Endothelial cell of umbilical vein (primary cell): ENCODE data around the gene ELAVL1. TPM values are rescaled to one million over a fixed set of nuclear protein-coding genes. Genes with fewer than 3 reads are reported as not detected.

Experiments used
- BruUV-seq: library from RNA; stranded (reverse); fragments of 400-500 nt; replicated peaks from 2 replicates; lab custom pipeline; 2021; lab: Mats Ljungman, UMichigan
- CTCF ChIA-PET: fragments of 300-600, 350-600 bp; sonication (Branson Sonifier 250); formaldehyde crosslinking; loops from one replicate; lab custom pipeline; 2021; ENCODE audit warnings: antibody characterized with exemption, inconsistent platforms; lab: Charles Lee
- POLR2A ChIA-PET: fragments of 300-600, 350-600 bp; sonication (Branson Sonifier 250); formaldehyde crosslinking; loops from one replicate; lab custom pipeline; 2021; ENCODE audit warnings: antibody characterized with exemption, inconsistent platforms; lab: Charles Lee
- DNase-seq: peaks from one replicate; pipeline ENCODE4 v3.0.0-alpha.2; 2011; ENCODE audit warnings: low read depth, low spot score
- FAIRE-seq: peaks from 2 replicates; lab custom pipeline; 2011; peaks lifted over from hg19 to GRCh38; lab: Jason Lieb, UNC
- H2AFZ ChIP-seq: 2 replicates; pipeline ENCODE4 v1.6.0; 2012; ENCODE audit warnings: low read depth, low read length, control low read depth, inconsistent platforms
- H3K27ac ChIP-seq: 2 replicates; pipeline ENCODE4 v1.5.1; 2011; ENCODE audit warnings: low read depth, mild to moderate bottlenecking, control low read depth, low read length, moderate library complexity; ENCODE audit not compliant: insufficient read depth
- H3K27me3 ChIP-seq, 2 experiments: 2 replicates each; pipeline versions ENCODE4 v1.6.0 to v1.6.1; 2011; ENCODE audit warnings: low read length in 2 of 2, mixed read lengths in 1 of 2; ENCODE audit not compliant: control insufficient read depth in 2 of 2, insufficient read depth in 2 of 2
- H3K36me3 ChIP-seq, 2 experiments: 2 replicates in 1 of 2; 3 replicates in 1 of 2; pipeline ENCODE4 v1.5.1; 2011; ENCODE audit warnings: low read length in 2 of 2, mild to moderate bottlenecking in 1 of 2, moderate library complexity in 1 of 2; ENCODE audit not compliant: control insufficient read depth in 2 of 2, insufficient read depth in 2 of 2; ENCODE audit errors: extremely low read depth in 1 of 2
- H3K4me1 ChIP-seq: 3 replicates; pipeline ENCODE4 v1.5.1; 2011; ENCODE audit warnings: mild to moderate bottlenecking, low read length; ENCODE audit not compliant: control insufficient read depth, insufficient read depth; ENCODE audit errors: extremely low read depth
- H3K4me2 ChIP-seq: 2 replicates; pipeline ENCODE4 v1.6.1; 2011; ENCODE audit warnings: low read length, control low read depth, mixed read lengths; ENCODE audit not compliant: insufficient read depth
- H3K4me3 ChIP-seq, 3 experiments: fragments of 200-600 bp in 1 of 3; sonication (generic), shearing (Covaris generic) in 1 of 3; replicated peaks in 1 of 3; 2 replicates each; pipeline ENCODE4 v1.5.1; 2011 to 2016; ENCODE audit warnings: control low read depth in 3 of 3, low read length in 3 of 3, mild to moderate bottlenecking in 2 of 3, inconsistent platforms in 1 of 3, low read depth in 1 of 3, moderate library complexity in 1 of 3; ENCODE audit not compliant: insufficient read depth in 1 of 3
- H3K79me2 ChIP-seq: 2 replicates; pipeline ENCODE4 v1.6.0; 2012; ENCODE audit warnings: low read length, inconsistent platforms; ENCODE audit not compliant: control insufficient read depth, insufficient read depth
- H3K9ac ChIP-seq: replicated peaks from 2 replicates; pipeline ENCODE3; 2011; ENCODE audit warnings: low read length, control low read depth; ENCODE audit not compliant: insufficient read depth; ENCODE audit errors: extremely low read depth
- H3K9me1 ChIP-seq: replicated peaks from 3 replicates; pipeline ENCODE4 v1.6.0; 2011; ENCODE audit warnings: mild to moderate bottlenecking, low read length; ENCODE audit not compliant: control insufficient read depth, insufficient read depth; ENCODE audit errors: extremely low read depth
- H3K9me3 ChIP-seq: replicated peaks from 2 replicates; pipeline ENCODE4 v1.5.1; 2012; ENCODE audit warnings: low read length, inconsistent platforms; ENCODE audit not compliant: control insufficient read depth, insufficient read depth
- H4K20me1 ChIP-seq: replicated peaks from 2 replicates; pipeline ENCODE3; 2011; ENCODE audit warnings: mild to moderate bottlenecking, low read length; ENCODE audit not compliant: control insufficient read depth, insufficient read depth; ENCODE audit errors: extremely low read depth
- EZH2 ChIP-seq: IDR thresholded peaks from 2 replicates; pipeline ENCODE4 v1.6.1; 2012; ENCODE audit warnings: borderline replicate concordance, low read depth, mild to moderate bottlenecking, moderate library complexity, low read length, inconsistent platforms; ENCODE audit not compliant: severe bottlenecking
- FOS ChIP-seq: IDR thresholded peaks from 2 replicates; pipeline ENCODE4 v1.6.1; 2011; ENCODE audit warnings: mild to moderate bottlenecking, low read length, moderate library complexity, borderline replicate concordance; ENCODE audit not compliant: insufficient read depth
- GATA2 ChIP-seq: IDR thresholded peaks from 2 replicates; pipeline ENCODE4 v1.7.0; 2011; ENCODE audit warnings: low read depth, mild to moderate bottlenecking, moderate library complexity, mixed read lengths, low read length; ENCODE audit not compliant: insufficient read length, insufficient read depth
- JUN ChIP-seq: IDR thresholded peaks from 2 replicates; pipeline ENCODE4 v1.6.1; 2011; ENCODE audit warnings: borderline replicate concordance, low read depth; ENCODE audit not compliant: insufficient read length, insufficient read depth
- MYC ChIP-seq: IDR thresholded peaks from one replicate; pipeline ENCODE4 v1.6.1; 2011; ENCODE audit warnings: mild to moderate bottlenecking, low read depth, low read length
- POLR2A ChIP-seq: IDR thresholded peaks from 2 replicates; pipeline ENCODE4 v1.6.1; 2012; ENCODE audit warnings: low read depth, mild to moderate bottlenecking, control low read depth, low read length
- POLR2AphosphoS5 ChIP-seq: IDR thresholded peaks from 2 replicates; pipeline ENCODE4 v1.6.1; 2012; ENCODE audit warnings: low read depth, mild to moderate bottlenecking, control low read depth, low read length, moderate library complexity; ENCODE audit not compliant: insufficient read depth
- dilution Hi-C: fragments of 300-500 bp; cut with MboI; formaldehyde crosslinking; loops from one replicate; pipeline ENCODE4 v1.15.0; 2019; ENCODE audit warnings: low sequenced_read_pairs; ENCODE audit not compliant: extremely low pct_ligation_motif_present
- intact Hi-C: fragments of 100-400 bp; cut with micrococcal nuclease; formaldehyde crosslinking; loops from one replicate; pipeline ENCODE4 v1.10.0; 2022
- polyA plus RNA-seq, 4 experiments: library from polyadenylated mRNA; depleted of rRNA in 3 of 4; stranded (reverse) in 3 of 4; unstranded in 1 of 4; fragments of >200 nt; gene quantifications; 2 replicates each; pipeline versions ENCODE4 v1.2.1 to v1.2.3, GENCODE V29; 2011 to 2012; ENCODE audit warnings: missing spikeins in 1 of 4
- total RNA-seq: library from RNA; stranded (reverse); gene quantifications from 2 replicates; pipeline ENCODE4 v1.2.3, GENCODE V29; 2021
- TF ChIP-seq, protein P1 (sequence below): IDR thresholded peaks from 2 replicates; pipeline ENCODE4 v1.6.1; 2011; ENCODE audit not compliant: insufficient read depth, insufficient read length
- TF ChIP-seq, protein P2 (sequence below), 2 donors: IDR thresholded peaks; 1 replicate in 1 of 2; 2 replicates in 1 of 2; pipeline ENCODE4 v1.5.1; 2011; ENCODE audit warnings: low read length in 2 of 2, mild to moderate bottlenecking in 2 of 2, moderate library complexity in 2 of 2, control low read depth in 1 of 2, inconsistent platforms in 1 of 2, low read depth in 1 of 2; ENCODE audit not compliant: insufficient read depth in 1 of 2; ENCODE audit errors: extremely low read depth in 1 of 2

The ELAVL1 gene
- total and polyA plus RNA-seq, 2 donors (not counting 3 experiments of a cell fraction or from before 2014, with no cell fraction given): 46.8 to 134 TPM

DNA sequence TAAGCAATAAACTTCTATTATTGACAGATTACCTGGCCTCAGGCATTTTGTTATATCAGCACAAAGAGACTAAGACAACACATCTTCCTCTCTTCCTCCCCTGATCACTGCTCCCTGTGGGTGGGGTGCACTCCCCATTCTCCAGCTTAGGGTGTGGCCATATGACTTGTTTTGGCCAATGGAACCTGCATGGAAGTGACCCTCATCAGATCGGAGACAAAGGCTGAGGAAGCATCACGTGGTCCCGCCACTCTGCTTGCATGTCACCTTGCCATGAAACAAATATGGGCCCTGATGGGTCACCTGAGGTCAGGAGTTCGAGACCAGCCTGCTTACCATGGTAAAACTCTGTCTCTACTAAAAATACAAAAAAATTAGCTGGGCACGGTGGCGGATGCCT is 33.4 kb upstream of the ELAVL1 start:
- no peaks in the 10 kb centered on the region for H3K79me2 ChIP-seq
- no peaks in the 10 kb centered on the region for H3K9me3 ChIP-seq
- dilution Hi-C loops: no loop called here
- no peak for FAIRE-seq
- H4K20me1 ChIP-seq: no peaks in the 10 kb centered on the region
- no peak overlapping the region for H2AFZ ChIP-seq
- CTCF ChIA-PET: no interaction called here
- no peaks in the 10 kb centered on the region for H3K9me1 ChIP-seq
- no peaks in the 10 kb centered on the region for H3K36me3 ChIP-seq
- intact Hi-C loops: no loop called here
- H3K27ac ChIP-seq: no peak overlapping the region
- no peak overlapping the region for H3K4me3 ChIP-seq
- H3K4me1 ChIP-seq: no peaks in the 10 kb centered on the region
- no peak overlapping the region for H3K4me2 ChIP-seq
- H3K27me3 ChIP-seq: no peaks in the 10 kb centered on the region
- H3K9ac ChIP-seq: no peak overlapping the region
- POLR2A ChIA-PET: no interaction called here
- DNase-seq: no peak
- TF ChIP-seq MYC (no peak), EZH2 (no peak), POLR2AphosphoS5 (no peak), POLR2A (no peak), GATA2 (no peak), FOS (no peak)
- TF ChIP-seq, protein P1, sequence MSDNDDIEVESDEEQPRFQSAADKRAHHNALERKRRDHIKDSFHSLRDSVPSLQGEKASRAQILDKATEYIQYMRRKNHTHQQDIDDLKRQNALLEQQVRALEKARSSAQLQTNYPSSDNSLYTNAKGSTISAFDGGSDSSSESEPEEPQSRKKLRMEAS: no peak
- BruUV-seq: no TSS peak

DNA sequence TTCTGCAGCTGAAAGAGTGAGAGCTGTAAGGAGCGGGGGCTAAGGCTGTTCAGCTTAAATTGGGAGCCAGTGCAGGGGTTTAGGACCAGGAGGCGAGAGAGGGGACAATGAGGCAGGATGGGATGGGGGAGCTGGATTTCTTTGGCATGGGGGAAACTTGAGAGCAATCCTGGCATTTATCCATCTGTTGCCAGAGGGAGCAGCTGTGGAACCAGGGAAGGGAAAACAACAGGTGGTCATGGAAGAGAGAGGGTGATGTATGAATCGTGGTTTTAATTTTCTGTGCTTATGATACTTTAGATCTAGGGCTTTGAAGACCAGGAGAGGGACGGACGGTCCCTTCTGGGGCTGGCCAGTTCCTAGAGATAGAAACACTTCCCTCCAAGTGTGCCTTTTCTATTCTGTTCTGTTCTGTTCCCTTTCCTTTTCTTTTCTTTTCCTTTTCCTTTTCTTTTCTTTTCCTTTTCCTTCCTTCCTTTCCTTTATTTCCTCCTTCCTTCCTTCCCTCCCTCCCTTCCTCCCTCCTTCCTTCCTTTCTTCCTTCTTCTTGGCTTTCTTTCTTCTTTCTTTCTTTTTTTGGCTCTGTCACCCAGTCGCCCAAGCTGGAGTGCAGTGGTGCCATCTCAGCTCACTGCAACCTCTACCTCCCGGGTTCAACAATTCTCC is 31.1 kb upstream of the ELAVL1 start:
- BruUV-seq: no TSS peak
- CTCF ChIA-PET: no interaction called here

More for the DNA sequence above, 31.1 kb upstream of the ELAVL1 start:
- Histone ChIP-seq H3K27ac (no peak overlapping the region), H3K79me2 (no peaks in the 10 kb centered on the region), H3K4me1 (no peaks in the 10 kb centered on the region), H3K9ac (no peak overlapping the region), H3K27me3 (peaks cover 0 to 4% of the 10 kb centered on the region in 2 experiments), H3K9me1 (no peaks in the 10 kb centered on the region), H3K4me2 (no peak overlapping the region), H4K20me1 (no peaks in the 10 kb centered on the region), H3K36me3 (no peaks in the 10 kb centered on the region), H3K9me3 (no peaks in the 10 kb centered on the region), H2AFZ (no peak overlapping the region), H3K4me3 (no peak overlapping the region)
- dilution Hi-C loops: no loop called here
- FAIRE-seq (no peak), DNase-seq (no peak)
- TF ChIP-seq MYC (no peak), EZH2 (no peak), FOS (no peak), POLR2A (no peak), POLR2AphosphoS5 (no peak), JUN (no peak), GATA2 (no peak)
- TF ChIP-seq, protein P2, sequence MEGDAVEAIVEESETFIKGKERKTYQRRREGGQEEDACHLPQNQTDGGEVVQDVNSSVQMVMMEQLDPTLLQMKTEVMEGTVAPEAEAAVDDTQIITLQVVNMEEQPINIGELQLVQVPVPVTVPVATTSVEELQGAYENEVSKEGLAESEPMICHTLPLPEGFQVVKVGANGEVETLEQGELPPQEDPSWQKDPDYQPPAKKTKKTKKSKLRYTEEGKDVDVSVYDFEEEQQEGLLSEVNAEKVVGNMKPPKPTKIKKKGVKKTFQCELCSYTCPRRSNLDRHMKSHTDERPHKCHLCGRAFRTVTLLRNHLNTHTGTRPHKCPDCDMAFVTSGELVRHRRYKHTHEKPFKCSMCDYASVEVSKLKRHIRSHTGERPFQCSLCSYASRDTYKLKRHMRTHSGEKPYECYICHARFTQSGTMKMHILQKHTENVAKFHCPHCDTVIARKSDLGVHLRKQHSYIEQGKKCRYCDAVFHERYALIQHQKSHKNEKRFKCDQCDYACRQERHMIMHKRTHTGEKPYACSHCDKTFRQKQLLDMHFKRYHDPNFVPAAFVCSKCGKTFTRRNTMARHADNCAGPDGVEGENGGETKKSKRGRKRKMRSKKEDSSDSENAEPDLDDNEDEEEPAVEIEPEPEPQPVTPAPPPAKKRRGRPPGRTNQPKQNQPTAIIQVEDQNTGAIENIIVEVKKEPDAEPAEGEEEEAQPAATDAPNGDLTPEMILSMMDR (IDR thresholded peaks at IDR 0.05; ENCODE audit: extremely low read depth in 1 of 2, insufficient read depth in 1 of 2, low read depth in 1 of 2, low read length in 2 of 2): no peak
- TF ChIP-seq, protein P1: no peak
- intact Hi-C loops: no loop called here
- POLR2A ChIA-PET: no interaction called here
